Mesenchymal stem cell (in vitro differentiated cells and primary cell): ENCODE data around the gene MAN2B2.

Source experiments
- DNase-seq: peaks from one replicate; pipeline ENCODE4 v3.0.0-alpha.2; 2013
- H2AFZ ChIP-seq: one replicate; pipeline ENCODE4 v1.6.1; 2013; ENCODE audit warnings: low read depth, mild to moderate bottlenecking, control low read depth, inconsistent platforms, low read length, moderate library complexity
- H2AK5ac ChIP-seq: 2 replicates; pipeline ENCODE4 v1.6.1; 2013; ENCODE audit warnings: low read length, moderate library complexity, mild to moderate bottlenecking, inconsistent platforms; ENCODE audit not compliant: severe bottlenecking
- H2BK120ac ChIP-seq: one replicate; pipeline ENCODE4 v1.6.1; 2013; ENCODE audit warnings: low read depth, mild to moderate bottlenecking, inconsistent platforms, low read length, moderate library complexity
- H2BK12ac ChIP-seq, 2 experiments: one replicate each; pipeline ENCODE4 v1.6.1; 2013; ENCODE audit warnings: inconsistent platforms in 2 of 2, low read length in 2 of 2, mild to moderate bottlenecking in 2 of 2, moderate library complexity in 2 of 2, control low read depth in 1 of 2
- H2BK15ac ChIP-seq: one replicate; pipeline ENCODE4 v1.6.1; 2013; ENCODE audit warnings: mild to moderate bottlenecking, low read depth, inconsistent platforms; ENCODE audit not compliant: poor library complexity, severe bottlenecking
- H2BK5ac ChIP-seq: 2 replicates; pipeline ENCODE4 v1.6.1; 2013; ENCODE audit warnings: low read depth, mild to moderate bottlenecking, low read length, control low read depth, inconsistent platforms; ENCODE audit not compliant: poor library complexity, severe bottlenecking
- H3K14ac ChIP-seq, 2 experiments: one replicate each; pipeline ENCODE4 v1.6.1; 2013; ENCODE audit warnings: inconsistent platforms in 2 of 2, low read length in 2 of 2, control low read depth in 1 of 2, mild to moderate bottlenecking in 1 of 2, moderate library complexity in 1 of 2
- H3K18ac ChIP-seq, 2 experiments: one replicate each; pipeline ENCODE4 v1.6.1; 2013; ENCODE audit warnings: inconsistent platforms in 2 of 2, low read length in 2 of 2, control low read depth in 1 of 2, low read depth in 1 of 2, mild to moderate bottlenecking in 1 of 2
- H3K23ac ChIP-seq, 2 experiments: one replicate each; pipeline ENCODE4 v1.6.1; 2013; ENCODE audit warnings: inconsistent platforms in 2 of 2, low read length in 2 of 2, mild to moderate bottlenecking in 2 of 2, moderate library complexity in 2 of 2, control low read depth in 1 of 2
- H3K27ac ChIP-seq: 2 replicates; pipeline ENCODE4 v1.5.1; 2013; ENCODE audit warnings: mild to moderate bottlenecking, moderate library complexity, low read length, control low read depth, inconsistent platforms; ENCODE audit not compliant: poor library complexity, severe bottlenecking
- H3K27me3 ChIP-seq, 2 experiments: 2 replicates each; pipeline versions ENCODE4 v1.6.1 to v1.7.0; 2013; ENCODE audit warnings: low read length in 2 of 2, mild to moderate bottlenecking in 2 of 2, moderate library complexity in 2 of 2, control low read depth in 1 of 2, inconsistent platforms in 1 of 2; ENCODE audit not compliant: control insufficient read depth in 1 of 2, insufficient read depth in 1 of 2
- H3K36me3 ChIP-seq, 2 experiments: 2 replicates each; pipeline versions ENCODE4 v1.6.1 to v1.7.0; 2013; ENCODE audit warnings: low read length in 2 of 2, control low read depth in 1 of 2, inconsistent platforms in 1 of 2, low read depth in 1 of 2, mild to moderate bottlenecking in 1 of 2; ENCODE audit not compliant: insufficient read depth in 2 of 2, control insufficient read depth in 1 of 2
- H3K4ac ChIP-seq, 2 experiments: one replicate each; pipeline ENCODE4 v1.6.1; 2013; ENCODE audit warnings: inconsistent platforms in 2 of 2, low read length in 2 of 2, mild to moderate bottlenecking in 2 of 2, moderate library complexity in 2 of 2, control low read depth in 1 of 2, low read depth in 1 of 2
- H3K4me1 ChIP-seq: 2 replicates; pipeline ENCODE4 v1.6.1; 2013; ENCODE audit warnings: low read depth, low read length, control low read depth; ENCODE audit not compliant: control insufficient read depth, insufficient read depth
- H3K4me2 ChIP-seq: 2 replicates; pipeline ENCODE4 v1.6.1; 2013; ENCODE audit warnings: low read length, mild to moderate bottlenecking, inconsistent platforms; ENCODE audit not compliant: poor library complexity, severe bottlenecking
- H3K4me3 ChIP-seq, 2 experiments: 2 replicates each; pipeline versions ENCODE4 v1.5.1 to v1.7.0; 2013; ENCODE audit warnings: low read length in 2 of 2, mild to moderate bottlenecking in 2 of 2, control low read depth in 1 of 2, low read depth in 1 of 2; ENCODE audit not compliant: insufficient read depth in 1 of 2
- H3K79me1 ChIP-seq: replicated peaks from 2 replicates; pipeline ENCODE4 v1.6.1; 2013; ENCODE audit warnings: mild to moderate bottlenecking, control low read depth, low read length, inconsistent platforms; ENCODE audit not compliant: poor library complexity, severe bottlenecking
- H3K9ac ChIP-seq: 2 replicates; pipeline ENCODE4 v1.7.0; 2013; ENCODE audit warnings: mild to moderate bottlenecking, low read length, moderate library complexity
- H3K9me3 ChIP-seq: 2 replicates; pipeline ENCODE4 v1.7.0; 2013; ENCODE audit warnings: mild to moderate bottlenecking, low read length; ENCODE audit not compliant: control insufficient read depth
- H4K8ac ChIP-seq: one replicate; pipeline ENCODE4 v1.6.1; 2013; ENCODE audit warnings: inconsistent platforms, mild to moderate bottlenecking, low read length, moderate library complexity
- H4K91ac ChIP-seq: one replicate; pipeline ENCODE4 v1.6.1; 2013; ENCODE audit warnings: mild to moderate bottlenecking, low read length, inconsistent platforms
- WGBS: methylation state at CpG from one replicate; pipeline ENCODE4 v1.1.7; 2013; ENCODE audit warnings: mixed read lengths; 5-methylcytosine and 5-hydroxymethylcytosine counted together

MAN2B2 gene

GRCh38 chr4:6562931-6563901 lies 11.8 kb upstream of the MAN2B2 start:
- Histone ChIP-seq H3K79me1 (no peaks in the 10 kb centered on the region), H3K14ac (no peak overlapping the region), H3K18ac (no peak overlapping the region), H2BK120ac (no peak overlapping the region), H4K91ac (no peak overlapping the region), H3K4me3 (peak overlapping the region; percentile 29 to 61), H3K9ac (no peak overlapping the region), H3K4me1 (peaks cover 18% of the 10 kb centered on the region), H2AK5ac (no peak overlapping the region), H3K27me3 (peaks cover 66 to 77% of the 10 kb centered on the region in 2 experiments), H3K4me2 (peak overlapping the region; percentile 61), H2AFZ (no peak overlapping the region), H3K27ac (no peak overlapping the region), H3K36me3 (peaks cover 0 to 2% of the 10 kb centered on the region in 2 experiments), H3K9me3 (peaks cover 4% of the 10 kb centered on the region), H2BK5ac (no peak overlapping the region), H4K8ac (no peak overlapping the region), H3K4ac (no peak overlapping the region), H2BK15ac (no peak overlapping the region), H3K23ac (peak overlapping the region in 1 of 2 experiments; percentile 65), H2BK12ac (no peak overlapping the region)
- 5% methylated on average over 45 of the region's 127 CpGs for WGBS
- peak; percentile 7 for DNase-seq

- peak overlapping the region in 1 of 2 experiments; percentile 46 for H3K23ac ChIP-seq
- no peak overlapping the region for H2BK120ac ChIP-seq
- no peak overlapping the region for H4K8ac ChIP-seq
- H3K9ac ChIP-seq = no peak overlapping the region
- no peak overlapping the region for H3K18ac ChIP-seq
- H3K4me2 ChIP-seq = no peak overlapping the region
- H3K27me3 ChIP-seq = peaks cover 58 to 70% of the 10 kb centered on the region in 2 experiments
- H2BK5ac ChIP-seq = no peak overlapping the region
- 16% methylated on average over 31 of the region's 66 CpGs for WGBS
- no peak overlapping the region for H3K27ac ChIP-seq
- peaks cover 21% of the 10 kb centered on the region for H3K4me1 ChIP-seq
- H4K91ac ChIP-seq = no peak overlapping the region
- no peak overlapping the region for H3K4ac ChIP-seq
- H3K9me3 ChIP-seq = peaks cover 4% of the 10 kb centered on the region
- H2AK5ac ChIP-seq = no peak overlapping the region
- no peak for DNase-seq
- no peak overlapping the region for H2BK15ac ChIP-seq
- H3K79me1 ChIP-seq = no peaks in the 10 kb centered on the region
- no peak overlapping the region for H3K4me3 ChIP-seq
- peaks cover 0 to 2% of the 10 kb centered on the region in 2 experiments for H3K36me3 ChIP-seq
- peak overlapping the region in 1 of 2 experiments; percentile 50 for H3K14ac ChIP-seq
- no peak overlapping the region for H2BK12ac ChIP-seq
- H2AFZ ChIP-seq = no peak overlapping the region
These were observed 10.9 kb upstream of the MAN2B2 start for GRCh38 chr4:6563935-6564645.

- no peak for DNase-seq
- no peak overlapping the region for H4K91ac ChIP-seq
- no peak overlapping the region for H2AFZ ChIP-seq
- no peak overlapping the region for H3K14ac ChIP-seq
- no peaks in the 10 kb centered on the region for H3K79me1 ChIP-seq
- no peak overlapping the region for H3K4ac ChIP-seq
- no peak overlapping the region for H3K4me3 ChIP-seq
- H3K4me1 ChIP-seq = peaks cover 20% of the 10 kb centered on the region
- 66% methylated on average over 14 of the region's 14 CpGs for WGBS
- no peak overlapping the region for H4K8ac ChIP-seq
- no peak overlapping the region for H2BK15ac ChIP-seq
- H3K27me3 ChIP-seq = peaks cover 40 to 54% of the 10 kb centered on the region in 2 experiments
- H3K4me2 ChIP-seq = no peak overlapping the region
- H2BK12ac ChIP-seq = no peak overlapping the region
- H3K27ac ChIP-seq = no peak overlapping the region
- no peak overlapping the region for H2AK5ac ChIP-seq
- no peak overlapping the region for H2BK5ac ChIP-seq
- H2BK120ac ChIP-seq = no peak overlapping the region
- H3K18ac ChIP-seq = no peak overlapping the region
- no peak overlapping the region for H3K23ac ChIP-seq
- peaks cover 0 to 2% of the 10 kb centered on the region in 2 experiments for H3K36me3 ChIP-seq
- no peak overlapping the region for H3K9ac ChIP-seq
- peaks cover 4% of the 10 kb centered on the region for H3K9me3 ChIP-seq
These were observed 9.1 kb upstream of the MAN2B2 start for GRCh38 chr4:6565691-6566390.
